Muscle of arm (tissue), 12 donors: Measurements from ENCODE around the gene FGD4. TPM values are rescaled to one million over a fixed set of nuclear protein-coding genes. Genes with fewer than 3 reads are reported as not detected.

Source experiments
- DNase-seq: peaks from one replicate; pipeline ENCODE4 v3.0.0-alpha.2; 2013
- polyA plus RNA-seq, 12 donors: library from polyadenylated mRNA; unstranded; fragments of 120-200 nt; gene quantifications; one replicate each; pipeline ENCODE4 v1.2.1, GENCODE V29; 2013; ENCODE audit not compliant: insufficient read length in 12 of 12

Gene FGD4
- polyA plus RNA-seq, 12 donors, result 12.4 to 31.5 (median 25.8) TPM; not detected in 1

DNA sequence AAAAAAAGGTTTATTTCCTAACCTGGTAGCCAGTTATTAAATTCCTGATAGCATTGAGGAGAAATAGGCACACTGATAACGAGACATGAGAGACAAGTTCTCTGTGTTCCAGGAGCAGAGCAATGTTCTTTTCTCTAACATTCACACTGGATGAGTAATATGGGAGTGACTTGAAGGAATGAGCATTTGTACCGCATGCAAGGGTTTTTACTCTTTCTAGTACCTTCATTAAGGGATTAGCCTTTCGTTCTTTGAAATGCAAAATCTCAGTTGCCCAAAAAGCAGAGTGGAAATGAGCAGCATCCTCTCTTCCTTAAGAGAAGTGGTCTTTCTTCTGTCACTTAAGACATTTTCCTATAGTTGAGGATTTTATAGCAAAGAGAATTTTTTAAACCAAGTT lies 54.7 kb downstream of the FGD4 start:
- no peak for DNase-seq

DNA sequence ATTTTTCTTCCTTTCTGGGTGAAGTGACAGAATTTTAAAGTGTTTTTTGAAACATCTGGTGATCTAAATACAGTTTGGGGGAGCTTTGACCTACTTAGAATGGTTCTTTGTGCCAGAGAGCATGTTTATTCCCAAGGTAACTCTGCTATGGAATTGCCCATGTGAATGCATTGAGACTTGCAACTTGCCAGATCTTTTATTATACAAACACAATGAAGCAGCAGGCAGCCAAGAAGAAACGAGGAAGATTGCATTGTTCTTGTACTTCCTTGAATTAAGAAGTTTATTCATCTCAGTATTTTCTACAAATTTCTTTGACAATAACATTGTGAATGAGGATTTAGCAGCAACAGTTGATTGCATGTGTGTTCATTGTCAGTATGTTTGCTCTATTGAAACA lies 55.5 kb downstream of the FGD4 start:
- no peak for DNase-seq

DNA sequence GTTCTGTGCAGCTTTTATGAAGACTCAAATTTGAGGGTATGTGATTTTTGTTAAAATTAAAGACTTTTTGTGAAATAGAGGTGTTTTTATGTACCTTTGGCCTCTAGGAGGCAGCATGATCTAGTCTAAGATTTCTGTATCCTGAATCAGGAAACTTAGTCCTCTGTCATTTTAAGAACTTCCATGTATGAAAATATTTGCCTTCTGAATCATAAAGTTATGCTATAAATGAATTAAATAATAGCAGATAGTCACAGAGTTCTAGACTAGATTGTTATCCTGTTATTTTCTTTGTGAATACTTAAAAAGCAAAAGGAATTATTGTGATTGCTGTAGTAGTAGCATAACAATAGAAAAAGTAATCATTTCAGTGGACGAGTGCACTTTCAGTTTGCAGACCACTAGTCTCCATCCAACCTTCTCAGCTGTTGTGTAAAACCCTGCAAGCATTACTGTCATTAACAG lies 56.3 kb downstream of the FGD4 start:
- DNase-seq, result peak; percentile 78

DNA sequence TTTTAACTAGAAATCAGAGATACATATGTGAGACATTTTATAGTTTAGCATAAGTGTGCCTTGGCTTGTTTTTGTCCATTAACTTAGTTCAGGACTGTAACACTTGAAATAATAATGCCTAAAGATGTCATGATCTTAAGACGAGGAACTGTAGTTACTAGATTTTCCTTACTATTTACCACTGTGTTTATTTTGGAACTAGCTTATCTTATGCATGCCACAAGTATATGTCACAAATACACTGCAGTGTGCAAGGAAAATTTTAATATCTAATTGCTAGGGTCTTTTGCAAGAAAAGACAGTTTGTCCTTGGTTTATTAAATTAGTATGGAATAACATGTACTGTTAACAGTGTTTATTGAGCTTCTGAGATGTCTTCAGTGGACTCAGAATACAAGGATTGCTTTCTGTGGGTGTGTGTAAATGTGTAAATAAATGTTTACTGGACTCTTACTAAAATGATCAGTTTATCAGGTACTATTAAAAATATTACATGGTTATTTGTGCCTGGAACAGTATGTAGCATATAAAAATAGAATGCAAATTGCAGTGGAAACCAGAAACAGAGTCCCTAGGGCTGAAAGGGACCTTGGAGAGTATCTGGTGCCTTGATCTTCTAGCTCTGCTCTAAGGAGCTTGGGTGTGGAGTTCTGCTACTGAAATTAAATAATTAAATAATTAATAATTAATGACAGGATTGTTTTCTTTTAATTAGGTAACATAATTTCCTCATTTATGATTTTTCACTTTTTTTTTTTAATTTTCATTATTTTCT lies 58.1 kb downstream of the FGD4 start:
- no peak for DNase-seq

DNA sequence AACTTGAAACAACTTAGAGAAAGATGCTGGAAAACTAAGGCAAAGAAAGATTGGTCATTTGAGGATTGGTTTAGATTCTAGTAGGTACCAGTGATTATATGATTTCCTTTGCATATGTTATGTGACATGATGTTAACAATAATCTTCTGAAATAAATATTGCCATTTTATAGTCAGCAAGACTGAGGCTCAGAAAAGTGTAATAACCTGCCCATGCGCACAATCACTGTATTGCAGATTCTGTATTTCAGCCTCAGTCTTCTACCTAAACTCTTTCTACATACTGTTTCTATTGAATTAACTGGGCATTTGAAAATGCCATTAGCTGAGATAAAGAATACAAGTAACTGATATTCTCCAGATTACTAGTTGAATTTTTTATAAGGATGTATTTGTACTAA lies 61.3 kb downstream of the FGD4 start:
- no peak for DNase-seq

DNA sequence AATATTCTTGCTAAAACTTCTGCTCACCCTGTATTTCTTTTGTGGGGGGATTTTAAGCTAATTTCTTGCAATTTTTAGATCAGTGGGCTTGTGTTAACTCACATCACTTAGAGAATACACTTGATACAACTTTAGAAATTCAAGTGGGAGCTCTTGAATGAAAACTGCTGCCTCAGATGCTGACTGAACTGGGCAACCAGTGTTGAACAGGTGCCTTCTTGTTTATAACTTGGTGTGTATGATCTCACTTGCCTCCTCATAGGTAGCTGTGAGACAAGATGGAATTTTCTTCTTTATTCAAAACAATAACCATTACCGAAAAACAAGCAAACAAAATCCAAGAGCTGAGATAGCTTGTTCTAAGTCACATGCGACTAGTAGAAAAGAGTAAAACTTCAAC lies 63.5 kb downstream of the FGD4 start:
- no peak for DNase-seq

DNA sequence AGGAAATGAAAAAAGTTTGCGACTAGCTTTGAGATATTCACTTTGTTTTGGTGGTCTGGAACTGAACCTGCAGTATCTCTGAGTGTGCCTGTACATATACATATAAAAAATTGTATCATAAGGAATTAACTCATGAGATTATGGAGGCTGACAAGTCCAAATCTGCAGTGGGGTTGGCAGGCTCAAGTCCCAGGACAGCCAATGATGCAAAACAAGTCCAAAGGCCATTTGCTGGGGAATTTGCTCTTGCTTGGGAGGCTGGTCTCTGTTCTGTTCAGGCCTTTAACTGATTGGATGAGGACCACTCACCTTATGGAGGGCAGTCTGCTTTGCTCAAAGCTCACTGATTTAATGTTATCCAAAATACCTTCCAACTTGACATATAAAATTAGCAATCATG lies 66.8 kb downstream of the FGD4 start:
- DNase-seq, result no peak

DNA sequence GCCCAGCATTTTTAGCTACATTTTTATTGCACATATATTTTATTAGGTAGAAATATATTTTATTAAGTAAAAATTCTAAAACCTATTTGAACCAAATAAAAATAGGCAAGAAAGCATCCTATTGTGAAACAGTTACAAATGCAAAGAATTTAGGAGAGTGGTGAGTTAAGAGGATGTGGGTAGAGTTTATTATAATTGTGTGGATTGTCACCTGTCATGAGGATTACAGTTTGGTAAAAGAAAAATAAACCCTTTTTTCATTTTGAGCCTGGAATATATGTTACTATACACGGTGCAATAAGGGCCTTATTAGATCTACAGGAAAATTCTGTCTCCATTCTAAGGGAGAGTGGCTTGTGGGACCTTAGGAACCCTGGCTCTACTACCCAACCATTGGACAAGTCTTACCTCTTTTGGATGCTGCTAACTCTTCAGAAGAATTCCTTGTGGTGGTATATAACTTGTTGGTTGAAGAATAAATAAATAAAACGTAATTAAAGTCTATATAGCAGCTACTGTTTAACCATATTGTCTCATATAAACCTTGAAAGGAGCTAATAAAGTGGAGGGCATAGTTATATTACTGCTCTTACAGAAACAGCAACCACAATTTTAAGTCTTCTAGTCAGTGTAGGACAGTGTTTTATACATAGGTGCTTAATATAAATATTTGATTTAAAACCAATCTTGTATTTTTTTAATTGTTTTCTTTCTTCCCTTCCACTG lies 67.8 kb downstream of the FGD4 start:
- no peak for DNase-seq

DNA sequence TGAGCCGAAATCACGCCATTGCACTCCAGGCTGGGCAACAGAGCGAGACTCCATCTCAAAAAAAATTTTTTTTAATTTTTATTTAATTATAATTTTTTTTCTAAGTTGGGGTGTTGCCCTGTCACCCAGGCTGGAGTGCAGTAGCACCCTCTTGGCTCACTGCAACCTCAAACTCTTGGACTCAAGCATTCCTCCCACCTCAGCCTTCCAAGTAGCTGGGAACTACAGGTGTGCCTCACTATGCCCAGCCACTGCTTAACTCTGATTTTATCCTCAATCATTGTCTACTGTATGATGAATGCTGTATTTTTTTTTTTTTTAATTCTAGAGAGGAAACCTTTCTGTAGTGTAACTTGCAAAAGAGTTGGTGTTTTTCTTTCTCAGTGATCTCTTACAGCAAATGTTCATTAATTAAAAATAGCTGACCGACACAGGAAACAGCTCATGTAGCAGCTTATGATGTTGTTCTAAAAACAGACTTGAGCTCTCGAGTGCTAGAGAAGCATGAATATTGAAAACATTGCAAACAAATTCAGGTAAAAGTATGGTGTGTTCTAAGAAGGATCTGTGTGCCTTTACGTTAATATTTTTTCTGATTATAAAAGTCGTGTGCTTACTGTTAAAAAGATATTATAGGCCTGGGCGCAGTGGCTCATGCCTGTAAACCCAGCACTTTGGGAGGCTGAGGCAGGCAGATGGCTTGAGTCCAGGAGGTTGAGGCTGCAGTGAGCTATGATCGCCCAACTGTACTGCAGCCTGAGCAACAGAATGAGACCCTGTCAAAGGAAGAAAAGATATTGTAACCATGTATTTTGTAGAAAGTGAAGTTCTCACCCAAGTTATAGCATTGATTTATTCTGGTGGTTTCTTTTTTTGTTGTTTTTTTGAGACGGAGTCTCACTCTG lies 68.9 kb downstream of the FGD4 start:
- no peak for DNase-seq

DNA sequence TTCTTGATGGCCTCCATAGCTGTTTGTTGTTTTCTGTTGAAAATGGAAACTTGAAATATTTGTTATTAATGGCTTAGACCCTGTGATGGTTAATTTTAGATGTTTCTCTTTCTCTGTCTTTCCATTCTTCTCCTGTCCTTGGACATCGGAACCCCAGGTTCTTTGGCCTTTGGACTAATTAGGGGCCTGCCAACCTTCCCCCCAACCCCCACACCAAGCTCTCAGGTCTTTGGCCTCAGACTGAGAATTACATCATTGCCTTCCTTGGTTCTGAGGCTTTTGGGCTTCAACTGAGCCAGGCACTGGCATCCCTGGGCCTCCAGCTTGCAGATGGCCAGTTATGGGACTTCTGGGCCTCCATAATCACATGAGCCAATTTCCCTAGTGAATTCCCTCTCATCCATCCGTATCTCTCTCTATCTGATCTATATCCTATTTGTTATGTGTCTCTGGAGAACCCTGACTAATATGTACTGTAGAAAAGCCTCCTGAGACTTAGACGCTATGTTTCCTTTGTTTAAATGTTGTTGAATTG lies 71.6 kb downstream of the FGD4 start:
- DNase-seq, result no peak

DNA sequence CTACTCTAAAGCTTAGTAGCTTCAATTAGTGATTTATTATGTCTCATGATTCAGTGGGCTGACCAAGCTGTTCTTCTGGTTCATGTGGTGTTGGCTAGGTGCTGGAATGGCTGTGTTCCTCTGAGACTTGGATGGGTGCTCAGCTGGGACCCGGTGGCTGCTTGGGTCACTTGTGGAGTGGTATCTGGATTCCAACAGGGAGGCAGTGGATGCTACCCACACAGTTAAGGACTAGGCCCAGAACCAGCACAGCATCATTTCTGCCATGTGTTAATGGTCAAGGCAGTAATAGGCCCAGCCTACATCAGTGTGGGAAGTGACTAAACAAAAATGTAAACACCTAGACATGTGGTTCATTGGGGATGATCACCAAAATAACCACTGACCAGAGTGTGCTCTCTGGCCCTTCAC lies 72.2 kb downstream of the FGD4 start:
- DNase-seq, result no peak

DNA sequence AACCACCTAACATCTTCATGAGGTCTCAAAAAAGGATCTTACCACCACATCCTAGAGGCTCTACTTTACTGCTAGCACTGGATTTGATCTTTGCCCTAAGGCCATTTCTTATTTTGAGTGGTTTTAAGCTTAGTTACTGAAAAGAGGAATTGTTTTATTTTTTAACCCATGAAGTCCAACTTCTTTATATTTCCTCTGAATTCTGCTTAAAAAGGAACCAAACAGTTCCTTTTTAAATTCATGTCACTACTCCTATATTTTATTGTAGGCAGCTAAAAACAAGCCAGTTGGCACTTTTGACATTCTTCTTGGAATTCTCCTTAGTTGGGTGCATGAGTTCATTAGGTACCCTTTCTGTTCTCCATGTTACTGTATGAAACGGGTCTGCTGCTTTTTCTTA lies 76.4 kb downstream of the FGD4 start:
- no peak for DNase-seq

DNA sequence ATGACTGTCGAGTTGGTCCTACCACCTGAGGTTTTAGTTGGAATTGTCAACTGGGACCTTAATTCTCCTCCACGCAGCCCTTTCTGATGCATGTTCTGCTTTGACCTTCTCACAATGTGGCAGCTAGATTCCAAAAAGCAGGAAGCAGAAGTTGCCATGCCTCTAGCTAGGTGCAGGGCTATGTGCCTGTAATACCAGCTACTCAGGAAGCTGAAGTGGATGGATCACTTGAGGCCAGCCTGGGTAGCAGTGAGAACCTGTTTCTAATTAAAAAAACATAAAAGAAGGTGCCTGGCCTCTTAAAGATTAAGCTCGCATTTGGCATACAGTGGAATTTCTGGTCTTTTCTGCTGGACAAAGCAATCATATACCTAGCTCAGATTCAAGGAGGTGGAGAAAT lies 77.1 kb downstream of the FGD4 start:
- no peak for DNase-seq

DNA sequence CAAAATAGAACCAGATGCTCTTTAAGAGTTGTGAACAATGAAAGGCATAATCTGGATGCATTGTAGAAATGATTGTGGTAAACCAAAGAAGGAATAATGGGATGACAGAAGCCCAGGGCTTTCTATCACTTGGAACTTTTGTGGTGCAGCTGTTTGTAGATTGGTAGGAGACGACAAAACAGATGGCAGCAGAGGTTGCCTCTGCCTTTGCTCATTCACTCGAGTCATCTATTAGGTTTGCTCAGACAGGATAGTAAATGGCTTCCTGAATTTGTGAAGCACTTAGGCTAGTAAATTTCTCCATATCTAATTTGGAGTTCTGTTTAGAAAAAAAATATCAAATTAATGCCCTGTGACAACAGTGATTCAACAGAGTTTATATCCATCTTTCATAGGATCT lies 78.4 kb downstream of the FGD4 start:
- DNase-seq, result no peak

DNA sequence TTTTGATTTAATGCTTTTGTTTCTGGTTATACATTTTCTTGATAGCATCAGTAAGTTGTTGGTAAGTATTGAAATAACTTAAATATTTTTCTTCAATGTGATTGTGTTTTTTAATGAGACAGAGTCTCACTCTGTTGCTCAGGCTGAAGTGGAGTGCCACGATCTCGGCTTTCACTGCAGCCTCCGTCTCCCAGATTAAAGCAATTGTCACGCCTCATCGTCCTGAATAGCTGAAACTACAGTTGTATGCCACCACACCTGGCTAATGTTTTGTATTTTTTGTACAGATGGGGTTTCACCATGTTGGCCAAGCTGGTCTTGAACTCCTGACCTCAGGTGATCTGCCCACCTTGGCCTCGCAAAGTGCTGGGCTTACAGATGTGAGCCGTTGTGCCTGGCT lies 78.8 kb downstream of the FGD4 start:
- DNase-seq, result no peak

DNA sequence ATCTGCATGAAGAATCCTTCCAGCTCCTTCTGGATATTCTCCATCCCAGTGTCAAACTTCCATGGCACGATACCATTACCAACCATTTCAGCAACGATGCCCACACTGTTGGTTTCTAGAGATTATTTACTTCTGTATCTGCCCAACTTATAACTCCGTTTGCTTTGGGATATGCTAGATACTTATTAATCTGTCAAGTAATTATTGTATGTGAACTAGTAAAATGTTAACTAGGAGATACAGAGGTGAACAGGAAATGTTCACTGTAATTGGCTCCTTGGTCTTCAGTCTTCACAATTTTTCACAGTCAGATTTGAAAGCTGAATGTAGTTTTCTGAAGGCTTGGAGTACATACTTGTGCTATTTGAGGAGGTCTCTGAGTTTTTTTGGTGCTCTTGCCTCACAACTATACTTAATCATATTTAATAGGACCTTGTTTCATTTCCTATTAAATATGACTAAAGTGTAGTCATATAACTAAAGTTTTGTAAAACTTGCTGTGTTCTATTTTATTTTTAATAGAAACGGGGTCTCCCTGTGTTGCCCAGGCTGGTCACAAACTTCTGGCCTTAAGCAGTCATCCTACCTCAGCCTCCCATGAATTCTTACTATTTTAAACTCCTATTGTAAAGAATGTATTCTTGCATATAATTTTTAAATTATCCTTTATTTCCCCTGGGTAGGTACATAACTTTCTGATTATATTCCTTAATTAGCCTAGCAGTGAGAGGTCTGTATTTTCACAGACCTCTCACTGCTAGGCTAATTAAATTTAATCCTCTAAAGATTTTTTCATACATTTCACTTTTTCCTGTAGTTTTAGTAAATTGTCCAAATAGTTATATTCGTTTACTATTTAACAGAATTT lies 79.7 kb downstream of the FGD4 start:
- DNase-seq, result no peak

DNA sequence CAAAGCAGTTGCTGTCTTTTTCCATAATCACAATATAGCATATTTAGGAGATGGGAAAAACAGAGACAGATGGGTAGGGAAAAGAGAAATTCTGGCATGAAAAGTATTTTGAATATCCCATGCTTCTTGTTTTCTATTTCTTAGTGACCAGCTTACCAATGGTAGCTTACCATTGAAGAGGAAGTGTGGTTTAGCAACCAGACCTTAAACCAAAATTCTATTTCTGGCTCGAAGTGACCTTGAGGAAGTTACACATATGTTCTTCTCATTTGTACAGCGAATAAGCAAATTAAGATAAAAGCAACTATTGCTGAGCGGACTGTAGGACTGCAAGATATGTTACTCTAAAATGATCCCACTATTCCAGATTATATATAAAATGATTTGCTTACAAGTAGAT lies 82.9 kb downstream of the FGD4 start:
- DNase-seq, result peak; percentile 37

DNA sequence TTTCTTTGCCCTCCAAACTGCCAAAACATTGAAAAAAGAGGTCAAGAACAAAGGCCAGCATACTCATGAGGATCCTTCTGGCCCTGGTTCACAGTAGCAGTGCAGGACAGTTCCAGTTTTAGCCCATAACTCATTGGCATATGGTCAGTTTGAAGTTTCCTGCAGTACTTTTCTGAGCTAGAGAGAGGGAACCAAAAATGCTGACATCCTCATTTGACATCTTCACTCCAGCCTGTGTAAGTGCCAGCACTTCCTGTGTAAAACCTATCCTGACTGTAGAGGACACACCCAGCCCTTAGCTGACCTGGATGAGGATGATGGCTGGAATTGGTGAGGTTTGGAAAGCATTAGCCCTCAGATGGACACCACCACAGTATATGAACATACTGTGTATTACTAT lies 84.1 kb downstream of the FGD4 start:
- peak; percentile 27 for DNase-seq

DNA sequence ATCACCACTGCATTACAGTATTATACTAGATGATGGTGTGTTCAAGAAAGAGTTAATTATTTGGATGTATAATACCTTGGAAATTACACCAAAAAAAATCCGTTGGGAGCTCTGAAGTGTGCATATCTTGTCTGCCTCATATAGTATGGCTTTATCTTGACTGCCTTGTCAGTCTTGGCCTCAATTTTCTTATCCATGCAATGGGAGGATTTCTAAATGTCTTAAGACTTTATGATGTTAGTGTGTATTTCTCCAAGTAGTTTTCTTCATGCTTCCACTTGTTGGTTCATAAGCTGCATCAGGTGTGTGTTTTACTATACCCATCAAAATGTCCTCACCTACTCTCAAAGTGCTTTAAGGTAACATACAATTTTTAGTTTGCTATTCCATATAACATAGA lies 84.6 kb downstream of the FGD4 start:
- DNase-seq, result no peak

DNA sequence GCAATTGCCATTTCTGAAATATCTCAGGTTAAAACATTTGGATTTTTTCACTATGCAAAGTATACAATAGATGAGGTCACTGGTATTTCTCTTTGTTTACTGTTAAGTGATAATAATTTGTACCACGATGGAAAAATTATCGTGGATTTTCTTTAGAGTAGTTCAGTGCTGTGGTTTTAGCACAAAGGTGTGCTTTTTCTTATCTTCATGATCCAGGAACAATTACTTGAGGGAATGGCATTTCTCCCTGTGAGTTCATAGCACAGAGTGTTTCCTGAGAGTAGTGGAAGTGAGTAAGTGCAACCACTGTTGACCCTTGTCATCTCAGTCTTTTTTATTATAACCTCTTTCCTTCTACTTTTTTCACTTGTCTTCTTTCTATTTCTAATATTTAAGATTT lies 86.8 kb downstream of the FGD4 start:
- DNase-seq, result no peak

DNA sequence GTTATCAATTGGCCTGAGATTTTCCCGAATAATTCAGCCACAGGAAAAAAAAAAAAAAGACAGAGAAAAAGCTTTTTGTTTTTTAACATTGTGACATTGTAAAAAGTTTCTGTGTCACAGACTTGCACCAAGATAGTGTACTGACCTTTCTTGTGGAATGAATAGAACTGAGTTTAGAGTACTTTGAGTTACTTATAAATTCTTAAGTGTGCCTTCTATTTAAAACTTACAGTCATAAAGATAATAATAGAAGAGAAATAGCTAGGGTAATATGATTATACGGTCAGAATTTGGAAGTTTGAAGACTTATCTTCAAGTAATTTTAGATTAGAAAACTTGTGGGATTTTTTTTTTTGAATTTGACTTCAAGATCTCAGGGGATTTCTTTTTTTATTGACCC lies 88.8 kb downstream of the FGD4 start:
- DNase-seq, result no peak
